SK-N-SH (cell line): ENCODE results near the gene IDUA. TPM values are rescaled to one million over a fixed set of nuclear protein-coding genes. Genes with fewer than 3 reads are reported as not detected.

Source experiments
- CTCF ChIA-PET: fragments of 300-600, 350-600 bp; formaldehyde crosslinking; extraction: SDS; loops from one replicate; lab custom pipeline; 2021; lab: Yijun Ruan, JAX
- POLR2A ChIA-PET: fragments of 350-600 bp; sonication (Branson Sonifier 250); formaldehyde crosslinking; extraction: SDS; loops from one replicate; lab custom pipeline; 2020; ENCODE audit warnings: antibody characterized with exemption, inconsistent platforms; lab: Yijun Ruan, JAX
- DNase-seq: peaks from one replicate; pipeline ENCODE4 v3.0.0; 2012
- H2AFZ ChIP-seq: fragments of 200-600 bp; sonication (generic); 2 replicates; pipeline ENCODE4 v1.8.1; 2016; ENCODE audit warnings: antibody characterized with exemption, mild to moderate bottlenecking, low read depth
- H3F3A ChIP-seq: fragments of 200-600 bp; sonication (generic); replicated peaks from 2 replicates; pipeline ENCODE3; 2016; ENCODE audit warnings: antibody characterized with exemption, mild to moderate bottlenecking; ENCODE audit not compliant: insufficient read depth
- H3K27ac ChIP-seq, 2 experiments: fragments of 200-500 bp in 1 of 2; fragments of 200-600 bp in 1 of 2; sonication (Bioruptor generic) in 1 of 2; sonication (generic), shearing (Covaris generic) in 1 of 2; 2 replicates each; pipeline versions ENCODE4 v1.5.1 to v1.6.1; 2014 to 2016; ENCODE audit warnings: low read depth in 2 of 2, inconsistent platforms in 1 of 2, low read length in 1 of 2, mild to moderate bottlenecking in 1 of 2, mixed read lengths in 1 of 2
- H3K27me3 ChIP-seq: fragments of 200-600 bp; sonication (generic), shearing (Covaris generic); 2 replicates; pipeline ENCODE4 v1.6.1; 2016; ENCODE audit warnings: mixed run types; ENCODE audit not compliant: insufficient read depth
- H3K36me3 ChIP-seq, 2 experiments: fragments of 200-500 bp in 1 of 2; fragments of 200-600 bp in 1 of 2; sonication (Bioruptor generic) in 1 of 2; sonication (generic) in 1 of 2; replicated peaks in 1 of 2; 2 replicates each; pipeline versions ENCODE3 to v1.5.1; 2014 to 2016; ENCODE audit warnings: low read length in 1 of 2, mild to moderate bottlenecking in 1 of 2; ENCODE audit not compliant: insufficient read depth in 2 of 2, control insufficient read depth in 1 of 2
- H3K4me1 ChIP-seq, 2 experiments: fragments of 200-500 bp in 1 of 2; fragments of 200-600 bp in 1 of 2; sonication (Bioruptor generic) in 1 of 2; sonication (generic), shearing (Covaris generic) in 1 of 2; 2 replicates each; pipeline versions ENCODE4 v1.5.1 to v1.6.1; 2014 to 2016; ENCODE audit warnings: low read depth in 1 of 2, low read length in 1 of 2, mixed run types in 1 of 2; ENCODE audit not compliant: insufficient read depth in 2 of 2, control insufficient read depth in 1 of 2
- H3K4me2 ChIP-seq: fragments of 200-600 bp; sonication (generic), shearing (Covaris generic); 2 replicates; pipeline ENCODE4 v1.6.1; 2017; ENCODE audit warnings: mixed run types
- H3K4me3 ChIP-seq, 2 experiments: fragments of 200-500 bp in 1 of 2; fragments of 200-600 bp in 1 of 2; sonication (Bioruptor generic) in 1 of 2; sonication (generic), shearing (Covaris generic) in 1 of 2; 2 replicates each; pipeline versions ENCODE4 v1.5.1 to v1.8.1; 2014 to 2016; ENCODE audit warnings: low read depth in 2 of 2, inconsistent platforms in 1 of 2, low read length in 1 of 2, mild to moderate bottlenecking in 1 of 2, mixed read lengths in 1 of 2, moderate library complexity in 1 of 2
- H3K79me2 ChIP-seq: fragments of 200-600 bp; sonication (generic); 2 replicates; pipeline ENCODE4 v1.8.1; 2017; ENCODE audit warnings: mild to moderate bottlenecking; ENCODE audit not compliant: insufficient read depth
- H3K9ac ChIP-seq: fragments of 200-600 bp; sonication (generic); 2 replicates; pipeline ENCODE4 v1.6.1; 2017; ENCODE audit warnings: mixed run types
- H3K9me2 ChIP-seq: fragments of 200-600 bp; sonication (generic); 2 replicates; pipeline ENCODE4 v1.6.1; 2017; ENCODE audit warnings: mixed run types
- H3K9me3 ChIP-seq: fragments of 200-600 bp; sonication (generic); 2 replicates; pipeline ENCODE4 v1.6.1; 2017; ENCODE audit warnings: mixed run types, mild to moderate bottlenecking, moderate library complexity
- H4K20me1 ChIP-seq: fragments of 200-600 bp; sonication (generic); 2 replicates; pipeline ENCODE4 v1.6.1; 2017; ENCODE audit warnings: mild to moderate bottlenecking, mixed run types; ENCODE audit not compliant: insufficient read depth
- EP300 ChIP-seq, 2 experiments: IDR thresholded peaks; 2 replicates each; pipeline versions ENCODE4 v1.4.0 to v1.6.1; 2012; ENCODE audit warnings: borderline replicate concordance in 1 of 2, low read depth in 1 of 2, low read length in 1 of 2
- EZH2phosphoT487 ChIP-seq: fragments of 200-600 bp; sonication (generic); IDR thresholded peaks from 2 replicates; pipeline ENCODE4 v1.6.1; 2017; ENCODE audit warnings: low read depth, mixed run types, mild to moderate bottlenecking, antibody characterized with exemption, moderate library complexity, borderline replicate concordance
- FOSL2 ChIP-seq: IDR thresholded peaks from 2 replicates; pipeline ENCODE4 v1.4.0; 2012; ENCODE audit warnings: low read depth, mild to moderate bottlenecking, moderate library complexity, borderline replicate concordance
- FOXJ3 ChIP-seq: sonication (generic); formaldehyde crosslinking; IDR thresholded peaks from 2 replicates; pipeline ENCODE4 v1.5.1; 2020; ENCODE audit warnings: mild to moderate bottlenecking, missing genetic modification reagents
- GABPA ChIP-seq: IDR thresholded peaks from 2 replicates; pipeline ENCODE4 v1.4.0; 2012; ENCODE audit warnings: low read depth, mild to moderate bottlenecking
- GATA2 ChIP-seq: sonication (generic); formaldehyde crosslinking; IDR thresholded peaks from 2 replicates; pipeline ENCODE4 v1.5.0; 2020; ENCODE audit warnings: mild to moderate bottlenecking, missing genetic modification reagents
- IRF3 ChIP-seq: fragments of 150-350 bp; IDR thresholded peaks from 2 replicates; pipeline ENCODE4 v1.6.1; 2016; ENCODE audit warnings: mild to moderate bottlenecking, low read depth, low read length
- JUND ChIP-seq: IDR thresholded peaks from 2 replicates; pipeline ENCODE4 v1.4.0; 2012
- MAX ChIP-seq: IDR thresholded peaks from 2 replicates; pipeline ENCODE4 v1.4.0; 2012; ENCODE audit warnings: low read depth
- NRF1 ChIP-seq: IDR thresholded peaks from 2 replicates; pipeline ENCODE4 v1.6.1; 2012; ENCODE audit warnings: low read depth, mild to moderate bottlenecking, low read length
- PBX3 ChIP-seq: IDR thresholded peaks from 2 replicates; pipeline ENCODE4; 2012
- POLR2AphosphoS5 ChIP-seq: IDR thresholded peaks from 2 replicates; pipeline ENCODE4 v1.6.1; 2012; ENCODE audit warnings: low read depth, low read length
- RCOR1 ChIP-seq: fragments of 150-350 bp; IDR thresholded peaks from 2 replicates; pipeline ENCODE4 v1.6.1; 2017; ENCODE audit warnings: antibody characterized with exemption, low read length
- REST ChIP-seq: IDR thresholded peaks from 2 replicates; pipeline ENCODE4 v1.6.1; 2012; ENCODE audit warnings: mild to moderate bottlenecking, low read depth, low read length, moderate library complexity
- RFX5 ChIP-seq: IDR thresholded peaks from 2 replicates; pipeline ENCODE4 v1.6.1; 2012; ENCODE audit warnings: mild to moderate bottlenecking, improper control_type of control experiment, low read length
- RXRA ChIP-seq: IDR thresholded peaks from 2 replicates; pipeline ENCODE4 v1.4.0; 2012; ENCODE audit warnings: low read depth, mild to moderate bottlenecking, borderline replicate concordance
- TCF12 ChIP-seq: IDR thresholded peaks from 2 replicates; pipeline ENCODE4 v1.4.0; 2012
- TEAD4 ChIP-seq: IDR thresholded peaks from 2 replicates; pipeline ENCODE4 v1.4.0; 2012; ENCODE audit warnings: mild to moderate bottlenecking, borderline replicate concordance; ENCODE audit not compliant: insufficient read depth
- ZBTB33 ChIP-seq: IDR thresholded peaks from 2 replicates; pipeline ENCODE4 v1.4.0; 2012; ENCODE audit warnings: low read depth, borderline replicate concordance
- WGBS: methylation state at CpG from one replicate; pipeline ENCODE4 v1.1.6; 2017; ENCODE audit warnings: low lambda C conversion rate; 5-methylcytosine and 5-hydroxymethylcytosine counted together
- polyA plus RNA-seq, 3 experiments: library from polyadenylated mRNA; depleted of rRNA; stranded (reverse); fragments of >200 nt; gene quantifications; 2 replicates each; pipeline ENCODE4 v1.2.3, GENCODE V29; 2012

IDUA gene
- polyA plus RNA-seq, 1 of the 3 experiments (the other 2 are of a cell fraction): 24.4 TPM

- ChIA-PET CTCF (no interaction called here), POLR2A (no interaction called here)
- Histone ChIP-seq H3K9me2 (no peaks in the 10 kb centered on the region), H3K27me3 (no peaks in the 10 kb centered on the region), H3K36me3 (no peaks in the 10 kb centered on the region), H3K4me2 (no peak overlapping the region), H4K20me1 (no peaks in the 10 kb centered on the region), H3K27ac (no peak overlapping the region), H3K4me3 (no peak overlapping the region), H3K79me2 (no peaks in the 10 kb centered on the region), H3K9ac (no peak overlapping the region), H3K4me1 (no peaks in the 10 kb centered on the region), H3F3A (peaks cover under 1% of the 10 kb centered on the region), H2AFZ (no peak overlapping the region), H3K9me3 (no peaks in the 10 kb centered on the region)
- TF ChIP-seq FOXJ3 (CRISPR knock-in tag) (no peak), PBX3 (no peak), FOSL2 (no peak), RCOR1 (no peak), MAX (no peak), TCF12 (no peak), TEAD4 (no peak)
- DNase-seq: peak; percentile 19
- 81% methylated on average over 28 of the region's 28 CpGs for WGBS
Observed at GRCh38 chr4:945274-946102, 41.4 kb upstream of the IDUA start.

- no peak overlapping the region for H2AFZ ChIP-seq
- 75% methylated on average over 6 of the region's 9 CpGs for WGBS
- no peaks in the 10 kb centered on the region for H3K9me2 ChIP-seq
- no peaks in the 10 kb centered on the region for H3F3A ChIP-seq
- H3K27ac ChIP-seq: no peak overlapping the region
- no peak overlapping the region for H3K4me3 ChIP-seq
- no peak overlapping the region for H3K4me2 ChIP-seq
- ChIA-PET CTCF (no interaction called here), POLR2A (no interaction called here)
- H3K4me1 ChIP-seq: no peaks in the 10 kb centered on the region
- no peaks in the 10 kb centered on the region for H4K20me1 ChIP-seq
- no peaks in the 10 kb centered on the region for H3K9me3 ChIP-seq
- no peaks in the 10 kb centered on the region for H3K79me2 ChIP-seq
- no peak overlapping the region for H3K9ac ChIP-seq
- no peak for DNase-seq
- no peaks in the 10 kb centered on the region for H3K27me3 ChIP-seq
- H3K36me3 ChIP-seq: no peaks in the 10 kb centered on the region
- TF ChIP-seq POLR2AphosphoS5 (no peak), RCOR1 (no peak), EZH2phosphoT487 (no peak), ZBTB33 (no peak), TCF12 (no peak), GABPA (no peak), REST (no peak), JUND (no peak), RXRA (no peak), MAX (no peak), TEAD4 (no peak), IRF3 (no peak), GATA2 (CRISPR knock-in tag) (no peak), EP300 (IDR thresholded peaks at IDR 0.05; ENCODE audit: borderline replicate concordance in 1 of 2, low read depth in 1 of 2, low read length in 1 of 2) (no peak), RFX5 (no peak), NRF1 (no peak)
Observed at GRCh38 chr4:946103-946450, 40.8 kb upstream of the IDUA start.
